OCI-LY3 (cell line): ENCODE results near the gene SLC12A7.

Experiments
- CTCF ChIP-seq: fragments of 200-600, 300-600 bp; sonication (generic); IDR thresholded peaks from 2 replicates; pipeline ENCODE4 v1.5.1; 2014; ENCODE audit warnings: antibody characterized with exemption, low read length, low read depth
- EZH2phosphoT487 ChIP-seq: fragments of 200-600 bp; shearing (Covaris generic); IDR thresholded peaks from 2 replicates; pipeline ENCODE4 v1.6.1; 2018; ENCODE audit warnings: antibody characterized with exemption, mixed run types, low read depth

- TF ChIP-seq CTCF: no peak
- no peak for TF ChIP-seq EZH2phosphoT487
These were observed 18.5 kb upstream of the SLC12A7 start for GRCh38 chr5:1130218-1130946.
